LHCN-M2 (cell line): ENCODE measurements around the gene CEP112. TPM values are rescaled to one million over a fixed set of nuclear protein-coding genes. Genes with fewer than 3 reads are reported as not detected.

Experiments used
- DNase-seq: peaks from one replicate; pipeline ENCODE4 v3.0.0-alpha.2; 2012; ENCODE audit warnings: low read depth
- total RNA-seq: library from RNA; depleted of rRNA; stranded (reverse); fragments of >200 nt; gene quantifications from 2 replicates; pipeline ENCODE4 v1.2.3, GENCODE V29; 2014

The CEP112 gene
- total RNA-seq, 1 experiment from 2014 or later = 37.2 TPM

- DNase-seq = no peak
Measured at GRCh38 chr17:65660078-65660477, 531.9 kb downstream of the CEP112 start.

- no peak for DNase-seq
Measured at GRCh38 chr17:65659512-65659911, 532.4 kb downstream of the CEP112 start.

GRCh38 chr17:65657251-65657828 is 534.6 kb downstream of the CEP112 start:
- no peak for DNase-seq

GRCh38 chr17:65656390-65657250 is 535.3 kb downstream of the CEP112 start:
- no peak for DNase-seq

GRCh38 chr17:65655706-65656105 is 536.2 kb downstream of the CEP112 start:
- no peak for DNase-seq

- no peak for DNase-seq
Measured at GRCh38 chr17:65644545-65644944, 547.4 kb downstream of the CEP112 start.

GRCh38 chr17:65638221-65638975 is 553.5 kb downstream of the CEP112 start:
- peak; percentile 23 for DNase-seq

GRCh38 chr17:65637786-65638185 is 554.1 kb downstream of the CEP112 start:
- DNase-seq = no peak

- DNase-seq = no peak
Measured at GRCh38 chr17:65634533-65634932, 557.4 kb downstream of the CEP112 start.

GRCh38 chr17:65633988-65634387 is 557.9 kb downstream of the CEP112 start:
- DNase-seq = no peak

- no peak for DNase-seq
Measured at GRCh38 chr17:65633146-65633881, 558.6 kb downstream of the CEP112 start.

GRCh38 chr17:65630502-65630901 is 561.4 kb downstream of the CEP112 start:
- DNase-seq = no peak

GRCh38 chr17:65629234-65629690 is 562.7 kb downstream of the CEP112 start:
- peak; percentile 9 for DNase-seq

GRCh38 chr17:65628644-65629036 is 563.3 kb downstream of the CEP112 start:
- DNase-seq = no peak

GRCh38 chr17:65627891-65628643 is 563.9 kb downstream of the CEP112 start:
- DNase-seq = peak; percentile 95

- no peak for DNase-seq
Measured at GRCh38 chr17:65627108-65627507, 564.8 kb downstream of the CEP112 start.

GRCh38 chr17:65626451-65626850 is 565.5 kb downstream of the CEP112 start:
- DNase-seq = no peak

- DNase-seq = no peak
Measured at GRCh38 chr17:65618516-65618915, 573.4 kb downstream of the CEP112 start.

- no peak for DNase-seq
Measured at GRCh38 chr17:65617496-65617895, 574.4 kb downstream of the CEP112 start.

GRCh38 chr17:65609749-65610148 is 582.2 kb downstream of the CEP112 start:
- DNase-seq = no peak

- no peak for DNase-seq
Measured at GRCh38 chr17:65609286-65609685, 582.6 kb downstream of the CEP112 start.
